Stomach smooth muscle (tissue), 2 donors: ENCODE data around the gene ASB7.
"Not testable (repeated sequence)": the region's sequence is repeated elsewhere in the genome, so short reads cannot be mapped to it uniquely, and the experiment has no call there.

Experiments
- H3K27ac ChIP-seq: one replicate; pipeline ENCODE4 v1.7.0; 2013; ENCODE audit warnings: mild to moderate bottlenecking, low read length, inconsistent platforms
- H3K27me3 ChIP-seq, 2 donors: one replicate each; pipeline ENCODE4 v1.7.0; 2013; ENCODE audit warnings: low read length in 2 of 2; ENCODE audit not compliant: insufficient read depth in 2 of 2, control insufficient read depth in 1 of 2
- H3K36me3 ChIP-seq, 2 donors: one replicate each; pipeline ENCODE4 v1.7.0; 2013; ENCODE audit warnings: low read length in 2 of 2; ENCODE audit not compliant: control insufficient read depth in 2 of 2, insufficient read depth in 2 of 2
- H3K4me1 ChIP-seq: one replicate; pipeline ENCODE4 v1.7.0; 2013; ENCODE audit warnings: low read length; ENCODE audit not compliant: control insufficient read depth, insufficient read depth
- H3K4me3 ChIP-seq, 2 donors: one replicate each; pipeline ENCODE4 v1.7.0; 2013; ENCODE audit warnings: low read length in 2 of 2
- H3K9ac ChIP-seq, 2 donors: one replicate each; pipeline ENCODE4 v1.7.0; 2013; ENCODE audit warnings: low read length in 2 of 2, mild to moderate bottlenecking in 1 of 2
- H3K9me3 ChIP-seq, 2 donors: one replicate each; pipeline ENCODE4 v1.7.0; 2013; ENCODE audit warnings: low read length in 2 of 2; ENCODE audit not compliant: control insufficient read depth in 2 of 2
- donor health status: healthy.
- donor health status: Pancreatic carcinoma.

The ASB7 gene

GRCh38 chr15:100571592-100572167, 30.7 kb upstream of the ASB7 start:
- H3K27ac ChIP-seq: no peak overlapping the region
- no peaks in the 10 kb centered on the region for H3K27me3 ChIP-seq
- no peak overlapping the region for H3K9ac ChIP-seq
- H3K9me3 ChIP-seq: no peaks in the 10 kb centered on the region
- no peaks in the 10 kb centered on the region for H3K4me1 ChIP-seq
- peaks cover 10 to 13% of the 10 kb centered on the region in 2 donors for H3K36me3 ChIP-seq
- no peak overlapping the region for H3K4me3 ChIP-seq

DNA sequence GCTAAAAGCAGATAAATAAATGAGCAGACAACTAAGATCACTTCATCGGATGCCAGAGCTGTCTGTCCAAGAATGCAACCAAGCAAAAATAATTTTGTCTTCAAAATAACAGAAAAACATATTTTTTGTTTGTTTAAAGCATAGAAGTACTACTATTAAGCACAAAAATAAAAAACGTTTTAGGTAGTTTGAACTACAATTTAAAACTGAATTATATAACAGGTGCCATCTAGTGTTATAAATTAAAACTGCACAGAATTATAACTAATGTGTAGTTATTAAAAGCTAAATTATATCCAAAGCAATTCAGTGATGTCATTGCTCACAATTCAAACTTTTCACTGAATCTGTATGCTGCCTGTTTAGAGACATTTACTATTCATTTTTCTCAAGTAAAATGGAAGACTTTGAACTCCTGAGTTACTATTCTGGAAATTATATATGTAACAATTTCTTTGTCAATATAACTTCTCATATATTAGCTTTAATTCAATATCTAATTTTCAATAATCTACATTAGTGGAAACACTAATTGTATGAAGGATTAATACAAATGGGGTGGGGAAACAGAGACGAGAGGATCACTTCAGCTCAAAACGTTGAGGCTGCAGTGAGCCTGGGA, 29.9 kb upstream of the ASB7 start:
- Histone ChIP-seq H3K4me3 (no peak overlapping the region), H3K27ac (no peak overlapping the region), H3K27me3 (no peaks in the 10 kb centered on the region), H3K36me3 (peaks cover 10 to 13% of the 10 kb centered on the region in 2 donors), H3K4me1 (no peaks in the 10 kb centered on the region), H3K9me3 (no peaks in the 10 kb centered on the region), H3K9ac (no peak overlapping the region)

DNA sequence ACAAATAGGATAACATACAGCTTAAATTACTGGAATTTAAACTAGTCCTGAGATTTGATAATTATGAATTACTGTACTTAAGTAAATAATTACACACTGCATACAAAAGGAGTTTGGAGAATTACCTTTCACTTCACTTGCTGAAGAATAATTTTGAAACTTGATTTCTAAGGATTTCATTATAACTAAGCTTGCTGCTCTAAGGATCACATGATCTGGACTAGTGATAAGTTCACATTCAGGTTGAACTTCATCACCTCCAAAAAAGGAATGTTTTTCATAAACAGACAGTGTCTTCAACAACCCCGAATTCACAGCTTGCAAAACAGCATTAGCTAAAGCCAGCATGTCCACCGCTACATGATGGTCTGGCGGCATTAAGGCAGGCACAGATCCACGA, 28.9 kb upstream of the ASB7 start:
- H3K9me3 ChIP-seq: no peaks in the 10 kb centered on the region
- H3K9ac ChIP-seq: no peak overlapping the region
- peaks cover 8 to 10% of the 10 kb centered on the region in 2 donors for H3K36me3 ChIP-seq
- no peaks in the 10 kb centered on the region for H3K4me1 ChIP-seq
- H3K4me3 ChIP-seq: no peak overlapping the region
- no peaks in the 10 kb centered on the region for H3K27me3 ChIP-seq
- no peak overlapping the region for H3K27ac ChIP-seq

DNA sequence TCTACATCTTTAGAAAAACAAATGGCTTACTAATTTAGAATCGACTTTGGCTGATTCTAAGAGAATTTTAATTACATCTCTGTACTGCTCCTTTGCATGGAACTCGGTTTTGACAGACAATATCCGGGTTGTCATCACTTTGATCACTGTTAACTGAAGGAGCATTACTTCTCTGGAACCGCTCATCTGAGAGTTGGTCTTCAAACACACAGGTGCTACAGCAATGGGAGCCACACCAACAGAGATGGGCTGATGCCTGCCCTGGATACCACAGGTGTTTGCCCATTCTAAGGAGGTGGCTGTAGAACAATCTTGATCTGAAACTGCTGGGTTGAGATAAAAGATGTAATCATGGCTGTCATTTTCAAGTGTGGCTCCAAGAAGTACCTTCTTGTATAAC, 22.0 kb upstream of the ASB7 start:
- no peaks in the 10 kb centered on the region for H3K9me3 ChIP-seq
- no peak overlapping the region for H3K27ac ChIP-seq
- H3K36me3 ChIP-seq: no peaks in the 10 kb centered on the region
- no peak overlapping the region for H3K9ac ChIP-seq
- no peak overlapping the region for H3K4me3 ChIP-seq
- H3K4me1 ChIP-seq: no peaks in the 10 kb centered on the region
- H3K27me3 ChIP-seq: no peaks in the 10 kb centered on the region

DNA sequence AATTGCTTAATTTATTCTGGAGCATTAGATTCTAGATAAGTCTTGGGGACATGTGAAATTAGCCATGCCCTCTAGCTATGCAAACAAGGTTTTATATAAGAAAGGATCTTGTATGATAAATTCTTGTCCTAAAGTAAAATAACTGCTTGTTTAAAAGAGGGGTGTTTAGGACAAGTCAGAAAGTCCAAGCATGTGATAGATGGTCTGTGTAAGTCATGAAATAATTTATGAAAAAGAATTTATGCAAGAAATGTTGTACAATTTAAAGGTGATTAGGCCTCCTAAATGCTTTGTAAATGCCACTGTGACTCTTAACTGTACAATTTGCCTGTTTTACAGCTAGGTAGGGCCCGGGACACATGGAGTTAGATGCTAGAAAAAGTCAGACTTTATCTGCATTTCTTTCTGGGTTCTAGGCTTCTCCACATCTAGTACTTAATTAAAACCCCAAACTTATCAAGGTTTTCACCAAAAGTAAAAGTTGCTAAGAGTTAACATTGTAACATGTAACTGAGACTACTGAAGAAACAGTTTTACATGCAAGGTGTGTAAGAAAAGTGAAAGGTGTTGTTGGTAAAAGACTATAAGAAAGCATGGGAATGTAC, 13.6 kb upstream of the ASB7 start:
- Histone ChIP-seq H3K36me3 (no peaks in the 10 kb centered on the region), H3K9ac (no peak overlapping the region), H3K27me3 (no peaks in the 10 kb centered on the region), H3K4me1 (no peaks in the 10 kb centered on the region), H3K9me3 (no peaks in the 10 kb centered on the region), H3K4me3 (no peak overlapping the region), H3K27ac (no peak overlapping the region)

DNA sequence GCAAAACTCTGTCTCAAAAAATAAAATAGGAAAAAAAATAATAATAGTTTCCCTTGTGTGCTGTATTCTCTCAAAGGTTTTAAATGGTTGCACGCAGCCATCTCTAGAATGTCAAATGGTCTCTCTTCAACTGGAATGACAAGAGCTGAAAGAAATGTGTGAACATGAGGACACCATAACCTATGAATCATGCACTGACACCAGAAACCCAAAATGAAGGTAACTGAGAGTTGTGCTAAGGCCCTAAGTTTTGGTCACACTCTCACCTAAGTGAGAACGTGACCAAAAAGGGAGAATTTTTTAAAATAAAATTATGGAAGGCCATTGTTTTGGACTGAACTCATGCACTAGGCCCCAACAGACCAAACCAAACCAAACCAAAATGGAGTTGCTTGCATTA, 11.2 kb upstream of the ASB7 start:
- not testable (repeated sequence) for H3K9me3 ChIP-seq, H3K36me3 ChIP-seq, H3K27me3 ChIP-seq, H3K27ac ChIP-seq, H3K4me3 ChIP-seq, H3K4me1 ChIP-seq, H3K9ac ChIP-seq

- Histone ChIP-seq H3K9me3 (no peaks in the 10 kb centered on the region), H3K27ac (no peak overlapping the region), H3K36me3 (no peaks in the 10 kb centered on the region), H3K4me1 (no peaks in the 10 kb centered on the region), H3K4me3 (no peak overlapping the region), H3K9ac (no peak overlapping the region), H3K27me3 (no peaks in the 10 kb centered on the region)
Measured at GRCh38 chr15:100591835-100592234, 10.6 kb upstream of the ASB7 start.

- Histone ChIP-seq H3K9ac (no peak overlapping the region), H3K27me3 (no peaks in the 10 kb centered on the region), H3K27ac (no peak overlapping the region), H3K4me1 (no peaks in the 10 kb centered on the region), H3K36me3 (no peaks in the 10 kb centered on the region), H3K9me3 (no peaks in the 10 kb centered on the region), H3K4me3 (no peak overlapping the region)
Measured at GRCh38 chr15:100592898-100593297, 9.5 kb upstream of the ASB7 start.

GRCh38 chr15:100593431-100593830, 9.0 kb upstream of the ASB7 start:
- no peaks in the 10 kb centered on the region for H3K27me3 ChIP-seq
- no peaks in the 10 kb centered on the region for H3K36me3 ChIP-seq
- no peak overlapping the region for H3K4me3 ChIP-seq
- H3K9ac ChIP-seq: no peak overlapping the region
- no peak overlapping the region for H3K27ac ChIP-seq
- no peaks in the 10 kb centered on the region for H3K9me3 ChIP-seq
- H3K4me1 ChIP-seq: no peaks in the 10 kb centered on the region

- H3K27me3 ChIP-seq: no peaks in the 10 kb centered on the region
- no peak overlapping the region for H3K4me3 ChIP-seq
- H3K27ac ChIP-seq: no peak overlapping the region
- H3K36me3 ChIP-seq: no peaks in the 10 kb centered on the region
- no peak overlapping the region for H3K9ac ChIP-seq
- H3K4me1 ChIP-seq: peaks cover 4% of the 10 kb centered on the region
- H3K9me3 ChIP-seq: no peaks in the 10 kb centered on the region
Measured at GRCh38 chr15:100595964-100596363, 6.4 kb upstream of the ASB7 start.

- Histone ChIP-seq H3K9me3 (no peaks in the 10 kb centered on the region), H3K9ac (no peak overlapping the region), H3K27ac (no peak overlapping the region), H3K27me3 (no peaks in the 10 kb centered on the region), H3K4me3 (no peak overlapping the region), H3K4me1 (peaks cover 10% of the 10 kb centered on the region), H3K36me3 (no peaks in the 10 kb centered on the region)
Measured at GRCh38 chr15:100596792-100597191, 5.6 kb upstream of the ASB7 start.
